SK-N-SH (cell line): Measurements from ENCODE around the gene NFAT5. TPM values are rescaled to one million over a fixed set of nuclear protein-coding genes. Genes with fewer than 3 reads are reported as not detected.

Source experiments
- CHD2 ChIP-seq: fragments of 150-350 bp; IDR thresholded peaks from 2 replicates; pipeline ENCODE4 v1.6.1; 2018; ENCODE audit warnings: low read length; ENCODE audit not compliant: partially characterized antibody
- EP300 ChIP-seq, 2 experiments: IDR thresholded peaks; 2 replicates each; pipeline versions ENCODE4 v1.4.0 to v1.6.1; 2012; ENCODE audit warnings: borderline replicate concordance in 1 of 2, low read depth in 1 of 2, low read length in 1 of 2
- EZH2phosphoT487 ChIP-seq: fragments of 200-600 bp; sonication (generic); IDR thresholded peaks from 2 replicates; pipeline ENCODE4 v1.6.1; 2017; ENCODE audit warnings: low read depth, mixed run types, mild to moderate bottlenecking, antibody characterized with exemption, moderate library complexity, borderline replicate concordance
- FOSL2 ChIP-seq: IDR thresholded peaks from 2 replicates; pipeline ENCODE4 v1.4.0; 2012; ENCODE audit warnings: low read depth, mild to moderate bottlenecking, moderate library complexity, borderline replicate concordance
- FOXJ3 ChIP-seq: sonication (generic); formaldehyde crosslinking; IDR thresholded peaks from 2 replicates; pipeline ENCODE4 v1.5.1; 2020; ENCODE audit warnings: mild to moderate bottlenecking, missing genetic modification reagents
- FOXM1 ChIP-seq: IDR thresholded peaks from 2 replicates; pipeline ENCODE4 v1.4.0; 2012; ENCODE audit warnings: low read depth, mild to moderate bottlenecking
- GABPA ChIP-seq: IDR thresholded peaks from 2 replicates; pipeline ENCODE4 v1.4.0; 2012; ENCODE audit warnings: low read depth, mild to moderate bottlenecking
- GATA2 ChIP-seq: sonication (generic); formaldehyde crosslinking; IDR thresholded peaks from 2 replicates; pipeline ENCODE4 v1.5.0; 2020; ENCODE audit warnings: mild to moderate bottlenecking, missing genetic modification reagents
- NRF1 ChIP-seq: IDR thresholded peaks from 2 replicates; pipeline ENCODE4 v1.6.1; 2012; ENCODE audit warnings: low read depth, mild to moderate bottlenecking, low read length
- RAD21 ChIP-seq: IDR thresholded peaks from 2 replicates; pipeline ENCODE4 v1.6.1; 2012; ENCODE audit warnings: mild to moderate bottlenecking, low read length
- RFX5 ChIP-seq: IDR thresholded peaks from 2 replicates; pipeline ENCODE4 v1.6.1; 2012; ENCODE audit warnings: mild to moderate bottlenecking, improper control_type of control experiment, low read length
- RXRA ChIP-seq: IDR thresholded peaks from 2 replicates; pipeline ENCODE4 v1.4.0; 2012; ENCODE audit warnings: low read depth, mild to moderate bottlenecking, borderline replicate concordance
- SIN3A ChIP-seq: IDR thresholded peaks from 2 replicates; pipeline ENCODE4 v1.6.1; 2012; ENCODE audit warnings: low read depth, mild to moderate bottlenecking, low read length, moderate library complexity, borderline replicate concordance
- SMC3 ChIP-seq: IDR thresholded peaks from 2 replicates; pipeline ENCODE4 v1.6.1; 2012; ENCODE audit warnings: low read depth, low read length, improper control_type of control experiment
- TAF1 ChIP-seq: IDR thresholded peaks from 2 replicates; pipeline ENCODE4 v1.6.1; 2012; ENCODE audit warnings: low read depth, mild to moderate bottlenecking, low read length, moderate library complexity, borderline replicate concordance
- TCF12 ChIP-seq: IDR thresholded peaks from 2 replicates; pipeline ENCODE4 v1.4.0; 2012
- polyA plus RNA-seq, 3 experiments: library from polyadenylated mRNA; depleted of rRNA; stranded (reverse); fragments of >200 nt; gene quantifications; 2 replicates each; pipeline ENCODE4 v1.2.3, GENCODE V29; 2012
- TF ChIP-seq, protein P1 (sequence below): IDR thresholded peaks from 2 replicates; pipeline ENCODE4 v1.6.1; 2012; ENCODE audit warnings: mild to moderate bottlenecking, low read depth, low read length, moderate library complexity
- TF ChIP-seq, protein P2 (sequence below): IDR thresholded peaks from 2 replicates; pipeline ENCODE4; 2012
- TF ChIP-seq, protein P3 (sequence below): IDR thresholded peaks from 2 replicates; pipeline ENCODE4 v1.4.0; 2012; ENCODE audit warnings: low read depth, borderline replicate concordance
- TF ChIP-seq, protein P4 (sequence below): fragments of 150-350 bp; IDR thresholded peaks from 2 replicates; pipeline ENCODE4 v1.6.1; 2016; ENCODE audit warnings: mild to moderate bottlenecking, low read depth, low read length
- TF ChIP-seq, protein P5 (sequence below): IDR thresholded peaks from 2 replicates; pipeline ENCODE4 v1.4.0; 2012; ENCODE audit warnings: low read depth, borderline replicate concordance
- TF ChIP-seq, protein P6 (sequence below): IDR thresholded peaks from 2 replicates; pipeline ENCODE4 v1.4.0; 2012; ENCODE audit warnings: low read depth

NFAT5 gene
- polyA plus RNA-seq, 1 of the 3 experiments (the other 2 are of a cell fraction), result 7.2 TPM

DNA sequence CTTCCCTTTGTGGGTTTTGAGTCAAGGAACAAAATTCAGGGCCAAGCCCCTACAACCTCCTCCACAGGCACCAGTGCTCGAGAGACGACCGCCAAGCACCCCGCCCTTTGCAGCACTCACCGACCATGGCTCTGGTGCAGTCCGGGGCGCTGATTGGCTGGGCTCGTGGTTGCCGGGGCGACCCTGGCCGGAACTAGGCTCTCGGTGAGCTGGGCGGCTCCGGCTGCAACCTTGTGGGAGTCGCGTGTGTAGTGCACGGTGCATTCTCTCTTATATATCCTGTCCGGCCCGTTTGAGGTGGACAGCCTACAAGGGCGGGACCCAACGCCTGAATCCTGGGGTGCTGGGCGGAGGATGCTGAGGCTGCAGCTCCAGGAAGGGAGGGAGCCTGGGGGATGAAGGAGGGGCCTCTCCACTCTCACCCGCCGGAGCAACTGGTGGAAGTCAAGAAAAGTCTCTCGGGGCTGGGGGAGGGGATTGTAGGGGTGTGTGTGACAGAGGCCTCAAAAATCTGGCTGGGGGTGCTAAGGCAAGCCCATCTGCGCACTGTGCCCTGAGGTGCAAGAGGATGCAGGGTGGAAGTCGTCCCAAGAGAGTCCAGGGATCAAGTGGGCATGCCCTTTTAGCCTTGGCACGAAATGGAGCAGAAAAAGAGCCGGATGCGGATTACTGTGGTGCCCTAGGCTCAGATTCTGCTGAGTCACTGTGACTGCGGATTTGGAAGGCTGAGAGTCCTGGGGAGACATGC, 160.7 kb downstream of the NFAT5 start, which contains the start of gene NQO1 (continued):
- 0 out of 2 replicates have a peak, but pooled peaks have one; percentile 13 for TF ChIP-seq FOXJ3 (CRISPR knock-in tag)
- no peak; the same call in 1 of the 2 replicates for TF ChIP-seq GABPA
- TF ChIP-seq, protein P1, sequence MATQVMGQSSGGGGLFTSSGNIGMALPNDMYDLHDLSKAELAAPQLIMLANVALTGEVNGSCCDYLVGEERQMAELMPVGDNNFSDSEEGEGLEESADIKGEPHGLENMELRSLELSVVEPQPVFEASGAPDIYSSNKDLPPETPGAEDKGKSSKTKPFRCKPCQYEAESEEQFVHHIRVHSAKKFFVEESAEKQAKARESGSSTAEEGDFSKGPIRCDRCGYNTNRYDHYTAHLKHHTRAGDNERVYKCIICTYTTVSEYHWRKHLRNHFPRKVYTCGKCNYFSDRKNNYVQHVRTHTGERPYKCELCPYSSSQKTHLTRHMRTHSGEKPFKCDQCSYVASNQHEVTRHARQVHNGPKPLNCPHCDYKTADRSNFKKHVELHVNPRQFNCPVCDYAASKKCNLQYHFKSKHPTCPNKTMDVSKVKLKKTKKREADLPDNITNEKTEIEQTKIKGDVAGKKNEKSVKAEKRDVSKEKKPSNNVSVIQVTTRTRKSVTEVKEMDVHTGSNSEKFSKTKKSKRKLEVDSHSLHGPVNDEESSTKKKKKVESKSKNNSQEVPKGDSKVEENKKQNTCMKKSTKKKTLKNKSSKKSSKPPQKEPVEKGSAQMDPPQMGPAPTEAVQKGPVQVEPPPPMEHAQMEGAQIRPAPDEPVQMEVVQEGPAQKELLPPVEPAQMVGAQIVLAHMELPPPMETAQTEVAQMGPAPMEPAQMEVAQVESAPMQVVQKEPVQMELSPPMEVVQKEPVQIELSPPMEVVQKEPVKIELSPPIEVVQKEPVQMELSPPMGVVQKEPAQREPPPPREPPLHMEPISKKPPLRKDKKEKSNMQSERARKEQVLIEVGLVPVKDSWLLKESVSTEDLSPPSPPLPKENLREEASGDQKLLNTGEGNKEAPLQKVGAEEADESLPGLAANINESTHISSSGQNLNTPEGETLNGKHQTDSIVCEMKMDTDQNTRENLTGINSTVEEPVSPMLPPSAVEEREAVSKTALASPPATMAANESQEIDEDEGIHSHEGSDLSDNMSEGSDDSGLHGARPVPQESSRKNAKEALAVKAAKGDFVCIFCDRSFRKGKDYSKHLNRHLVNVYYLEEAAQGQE, result no peak; the same call in 1 of the 2 replicates
- no peak for TF ChIP-seq TCF12
- TF ChIP-seq SIN3A, result peak; percentile 47; the same call in 1 of the 2 replicates
- no peak for TF ChIP-seq NRF1
- TF ChIP-seq, protein P2, sequence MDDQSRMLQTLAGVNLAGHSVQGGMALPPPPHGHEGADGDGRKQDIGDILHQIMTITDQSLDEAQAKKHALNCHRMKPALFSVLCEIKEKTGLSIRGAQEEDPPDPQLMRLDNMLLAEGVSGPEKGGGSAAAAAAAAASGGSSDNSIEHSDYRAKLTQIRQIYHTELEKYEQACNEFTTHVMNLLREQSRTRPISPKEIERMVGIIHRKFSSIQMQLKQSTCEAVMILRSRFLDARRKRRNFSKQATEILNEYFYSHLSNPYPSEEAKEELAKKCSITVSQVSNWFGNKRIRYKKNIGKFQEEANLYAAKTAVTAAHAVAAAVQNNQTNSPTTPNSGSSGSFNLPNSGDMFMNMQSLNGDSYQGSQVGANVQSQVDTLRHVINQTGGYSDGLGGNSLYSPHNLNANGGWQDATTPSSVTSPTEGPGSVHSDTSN, result no peak; the same call in 1 of the 2 replicates
- TF ChIP-seq FOSL2, result no peak
- TF ChIP-seq, protein P3, sequence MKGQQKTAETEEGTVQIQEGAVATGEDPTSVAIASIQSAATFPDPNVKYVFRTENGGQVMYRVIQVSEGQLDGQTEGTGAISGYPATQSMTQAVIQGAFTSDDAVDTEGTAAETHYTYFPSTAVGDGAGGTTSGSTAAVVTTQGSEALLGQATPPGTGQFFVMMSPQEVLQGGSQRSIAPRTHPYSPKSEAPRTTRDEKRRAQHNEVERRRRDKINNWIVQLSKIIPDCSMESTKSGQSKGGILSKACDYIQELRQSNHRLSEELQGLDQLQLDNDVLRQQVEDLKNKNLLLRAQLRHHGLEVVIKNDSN, result no peak
- TF ChIP-seq, protein P4, sequence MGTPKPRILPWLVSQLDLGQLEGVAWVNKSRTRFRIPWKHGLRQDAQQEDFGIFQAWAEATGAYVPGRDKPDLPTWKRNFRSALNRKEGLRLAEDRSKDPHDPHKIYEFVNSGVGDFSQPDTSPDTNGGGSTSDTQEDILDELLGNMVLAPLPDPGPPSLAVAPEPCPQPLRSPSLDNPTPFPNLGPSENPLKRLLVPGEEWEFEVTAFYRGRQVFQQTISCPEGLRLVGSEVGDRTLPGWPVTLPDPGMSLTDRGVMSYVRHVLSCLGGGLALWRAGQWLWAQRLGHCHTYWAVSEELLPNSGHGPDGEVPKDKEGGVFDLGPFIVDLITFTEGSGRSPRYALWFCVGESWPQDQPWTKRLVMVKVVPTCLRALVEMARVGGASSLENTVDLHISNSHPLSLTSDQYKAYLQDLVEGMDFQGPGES, result no peak
- no peak for TF ChIP-seq SMC3
- TF ChIP-seq TAF1, result peak; percentile 55; the same call in 1 of the 2 replicates
- TF ChIP-seq RAD21, result 0 out of 2 replicates have a peak, but pooled peaks have one; percentile 0
- peak; percentile 38 for TF ChIP-seq CHD2
- no peak for TF ChIP-seq GATA2
- no peak for TF ChIP-seq FOXM1
- 0 out of 2 replicates have a peak, but pooled peaks have one; percentile 45 for TF ChIP-seq RFX5
- no peak for TF ChIP-seq EZH2phosphoT487
- TF ChIP-seq, protein P5, sequence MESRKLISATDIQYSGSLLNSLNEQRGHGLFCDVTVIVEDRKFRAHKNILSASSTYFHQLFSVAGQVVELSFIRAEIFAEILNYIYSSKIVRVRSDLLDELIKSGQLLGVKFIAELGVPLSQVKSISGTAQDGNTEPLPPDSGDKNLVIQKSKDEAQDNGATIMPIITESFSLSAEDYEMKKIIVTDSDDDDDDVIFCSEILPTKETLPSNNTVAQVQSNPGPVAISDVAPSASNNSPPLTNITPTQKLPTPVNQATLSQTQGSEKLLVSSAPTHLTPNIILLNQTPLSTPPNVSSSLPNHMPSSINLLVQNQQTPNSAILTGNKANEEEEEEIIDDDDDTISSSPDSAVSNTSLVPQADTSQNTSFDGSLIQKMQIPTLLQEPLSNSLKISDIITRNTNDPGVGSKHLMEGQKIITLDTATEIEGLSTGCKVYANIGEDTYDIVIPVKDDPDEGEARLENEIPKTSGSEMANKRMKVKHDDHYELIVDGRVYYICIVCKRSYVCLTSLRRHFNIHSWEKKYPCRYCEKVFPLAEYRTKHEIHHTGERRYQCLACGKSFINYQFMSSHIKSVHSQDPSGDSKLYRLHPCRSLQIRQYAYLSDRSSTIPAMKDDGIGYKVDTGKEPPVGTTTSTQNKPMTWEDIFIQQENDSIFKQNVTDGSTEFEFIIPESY, result no peak
- TF ChIP-seq EP300 (IDR thresholded peaks at IDR 0.05; ENCODE audit: borderline replicate concordance in 1 of 2, low read depth in 1 of 2, low read length in 1 of 2), result no peak
- no peak for TF ChIP-seq RXRA
- TF ChIP-seq, protein P6, sequence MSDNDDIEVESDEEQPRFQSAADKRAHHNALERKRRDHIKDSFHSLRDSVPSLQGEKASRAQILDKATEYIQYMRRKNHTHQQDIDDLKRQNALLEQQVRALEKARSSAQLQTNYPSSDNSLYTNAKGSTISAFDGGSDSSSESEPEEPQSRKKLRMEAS, result peak; percentile 96
